ENCODE data around the gene PRDM2. TPM values are rescaled to one million over a fixed set of nuclear protein-coding genes. Genes with fewer than 3 reads are reported as not detected.

PRDM2 gene
- total RNA-seq, 1 donor from 2014 or later: 33.5 TPM

GRCh38 chr1:13814131-13814530 is 114.1 kb downstream of the PRDM2 start:
- DNase-seq (ENCODE audit: low spot score): no peak

DNA sequence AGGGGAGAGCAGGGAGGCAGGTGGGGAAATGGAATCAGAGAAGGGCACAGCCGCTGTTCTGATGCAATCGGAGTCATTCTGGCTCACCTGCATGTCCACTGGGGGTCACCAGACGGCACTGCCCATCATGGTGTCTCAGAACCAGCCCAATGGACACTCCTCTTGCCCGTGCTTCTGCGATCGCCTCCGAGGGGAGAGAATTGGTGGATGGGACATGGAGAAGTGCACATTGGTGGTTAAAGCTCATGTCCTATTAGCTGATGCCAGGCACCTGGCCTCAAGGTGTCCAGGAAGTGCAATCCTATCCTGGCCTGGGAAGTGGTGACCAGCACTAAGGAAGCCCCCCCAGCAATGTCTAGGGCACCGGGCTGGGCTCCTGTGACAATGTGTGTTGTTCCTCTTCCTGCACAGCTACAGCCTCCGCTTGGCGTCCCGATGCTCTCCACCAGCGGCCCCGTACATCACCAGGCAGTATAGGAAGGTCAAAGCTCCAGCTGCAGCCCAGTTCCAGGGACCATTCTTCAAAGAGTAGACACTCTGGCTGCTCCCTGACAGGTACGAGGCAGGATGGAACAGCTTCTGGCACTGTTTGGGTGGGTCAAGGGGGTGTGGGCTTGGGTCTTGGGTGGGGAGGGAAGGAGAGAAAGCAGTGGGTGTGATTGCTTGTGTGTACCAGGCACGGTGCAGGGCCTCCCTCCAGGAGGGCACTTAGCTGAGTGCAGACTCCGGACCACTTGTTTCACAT is 116.2 kb downstream of the PRDM2 start:
- DNase-seq (ENCODE audit: low spot score): no peak

DNA sequence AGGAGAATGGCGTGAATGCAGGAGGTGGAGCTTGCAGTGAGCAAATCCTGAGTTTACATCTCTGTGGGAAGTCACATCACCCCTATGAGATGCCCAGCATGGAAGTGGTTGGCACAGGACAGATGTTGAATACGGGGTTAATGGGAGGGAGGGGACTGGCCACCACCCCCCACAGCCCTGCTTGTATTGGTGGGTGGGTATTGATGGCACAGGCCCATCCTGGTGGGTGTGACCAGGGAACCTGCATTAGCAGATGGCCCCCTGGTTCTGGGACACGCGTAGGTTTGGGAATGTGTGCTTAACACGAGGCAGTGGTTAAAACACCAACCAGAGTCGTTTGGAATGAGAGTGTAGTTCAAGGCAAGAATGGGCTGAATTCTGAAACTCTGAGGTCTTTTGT is 117.9 kb downstream of the PRDM2 start:
- no peak for DNase-seq (ENCODE audit: low spot score)

- no peak for DNase-seq (ENCODE audit: low spot score)
Observed at GRCh38 chr1:13818926-13819325, 118.9 kb downstream of the PRDM2 start.

GRCh38 chr1:13819642-13820041 is 119.7 kb downstream of the PRDM2 start:
- DNase-seq (ENCODE audit: low spot score): no peak

- no peak for DNase-seq (ENCODE audit: low spot score)
Observed at GRCh38 chr1:13820055-13820454, 120.1 kb downstream of the PRDM2 start.

DNA sequence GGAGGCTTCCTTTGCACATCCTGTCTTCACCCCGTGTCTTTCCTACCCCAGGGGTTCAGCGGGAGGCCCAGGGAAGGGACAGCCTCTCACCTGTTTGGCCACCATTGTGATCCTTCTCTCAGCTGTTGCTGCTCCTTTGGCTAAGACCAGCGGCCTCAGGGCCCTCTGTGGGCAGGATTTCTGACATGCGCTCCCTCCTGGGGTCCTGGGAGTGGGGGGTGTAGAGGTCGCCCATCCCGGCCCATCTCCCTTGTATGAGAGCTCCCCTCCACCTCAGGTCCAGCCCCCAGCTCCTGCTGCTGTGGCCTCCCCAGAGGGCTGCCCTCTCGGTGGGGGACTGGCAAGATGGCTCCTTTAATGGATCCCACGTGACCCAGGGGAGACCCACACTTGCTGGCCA is 120.5 kb downstream of the PRDM2 start:
- DNase-seq (ENCODE audit: low spot score): no peak

DNA sequence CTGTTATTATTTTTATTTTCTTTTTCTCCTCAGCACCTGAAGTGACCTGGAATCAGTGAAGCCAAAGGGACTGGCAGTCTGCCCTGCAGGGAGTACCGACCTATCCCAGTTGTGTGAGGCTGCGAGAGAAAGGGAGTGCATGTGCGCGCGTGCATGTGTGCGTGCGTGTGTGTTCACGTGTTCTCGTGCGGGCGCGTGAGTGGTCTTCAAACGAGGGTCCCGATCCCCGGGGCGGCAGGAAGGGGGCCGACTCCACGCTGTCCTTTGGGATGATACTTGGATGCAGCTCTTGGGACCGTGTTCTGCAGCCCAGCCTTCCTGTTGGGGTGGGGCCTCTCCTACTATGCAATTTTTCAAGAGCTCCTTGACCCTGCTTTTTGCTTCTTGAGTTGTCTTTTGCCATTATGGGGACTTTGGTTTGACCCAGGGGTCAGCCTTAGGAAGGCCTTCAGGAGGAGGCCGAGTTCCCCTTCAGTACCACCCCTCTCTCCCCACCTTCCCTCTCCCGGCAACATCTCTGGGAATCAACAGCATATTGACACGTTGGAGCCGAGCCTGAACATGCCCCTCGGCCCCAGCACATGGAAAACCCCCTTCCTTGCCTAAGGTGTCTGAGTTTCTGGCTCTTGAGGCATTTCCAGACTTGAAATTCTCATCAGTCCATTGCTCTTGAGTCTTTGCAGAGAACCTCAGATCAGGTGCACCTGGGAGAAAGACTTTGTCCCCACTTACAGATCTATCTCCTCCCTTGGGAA is 123.3 kb downstream of the PRDM2 start:
- no peak for DNase-seq (ENCODE audit: low spot score)

GRCh38 chr1:13823936-13824335 is 123.9 kb downstream of the PRDM2 start:
- no peak for DNase-seq (ENCODE audit: low spot score)

DNA sequence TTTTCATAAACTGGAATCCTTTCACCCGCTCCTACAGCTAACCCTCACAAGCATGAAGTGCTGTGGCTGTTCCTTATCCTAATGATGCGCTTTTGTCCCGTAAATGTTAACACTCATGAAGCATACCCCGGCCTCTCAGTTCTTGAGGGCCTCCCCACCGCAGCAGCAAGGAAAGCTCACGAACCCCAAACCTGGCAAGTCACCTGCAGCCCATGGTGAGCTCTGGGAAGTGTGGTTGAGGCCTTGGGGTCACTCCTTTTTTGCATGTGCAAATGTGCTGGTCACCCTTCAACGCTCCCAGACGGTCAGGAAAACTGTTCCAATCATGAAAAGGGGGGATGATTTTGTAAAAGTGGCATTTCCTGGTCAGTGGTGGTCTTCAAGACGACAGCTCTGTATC is 124.6 kb downstream of the PRDM2 start:
- DNase-seq (ENCODE audit: low spot score): no peak

DNA sequence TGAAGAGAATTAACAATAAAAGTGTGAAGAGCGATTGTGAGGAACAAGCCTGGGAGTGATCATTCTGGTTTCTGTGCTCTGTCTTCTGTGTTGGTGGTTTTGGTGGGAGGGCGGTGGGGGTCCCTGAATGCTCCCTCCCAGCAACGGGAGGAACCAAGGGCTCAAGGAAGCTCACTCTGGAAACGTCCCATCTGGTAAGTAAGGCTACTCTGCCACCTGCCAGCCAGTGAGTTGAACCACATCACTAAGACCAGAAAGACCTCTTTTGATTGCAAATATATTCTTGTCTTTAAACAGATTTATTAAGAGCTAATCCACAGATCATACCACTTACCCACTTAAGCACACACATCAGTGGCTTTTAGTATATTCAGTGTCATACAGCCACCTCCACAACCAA is 125.0 kb downstream of the PRDM2 start:
- DNase-seq (ENCODE audit: low spot score): no peak

DNA sequence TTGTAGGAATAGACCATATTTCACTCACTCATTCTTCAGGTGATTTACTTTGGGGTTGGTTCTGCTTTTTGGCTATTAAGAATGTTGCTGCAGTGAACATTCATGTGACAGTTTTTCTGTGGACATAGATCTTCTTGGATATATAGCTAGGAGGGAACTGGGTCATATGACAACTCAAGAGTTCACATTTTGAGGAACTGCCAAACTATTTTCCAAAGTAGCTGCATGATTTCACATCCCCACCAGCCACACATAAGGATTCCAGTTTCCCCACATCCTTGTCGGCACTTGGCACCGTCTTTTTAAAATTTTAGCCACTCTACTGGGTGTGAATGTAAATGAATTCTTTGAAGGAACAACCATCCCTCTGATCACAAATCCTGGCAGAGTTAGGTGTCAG is 126.0 kb downstream of the PRDM2 start:
- no peak for DNase-seq (ENCODE audit: low spot score)

GRCh38 chr1:13826591-13826990 is 126.6 kb downstream of the PRDM2 start:
- DNase-seq (ENCODE audit: low spot score): no peak

- peak; percentile 48 for DNase-seq (ENCODE audit: low spot score)
Observed at GRCh38 chr1:13828454-13829151, 128.6 kb downstream of the PRDM2 start.

GRCh38 chr1:13829152-13829769 is 129.3 kb downstream of the PRDM2 start:
- DNase-seq (ENCODE audit: low spot score): no peak

- no peak for DNase-seq (ENCODE audit: low spot score)
Observed at GRCh38 chr1:13830170-13830569, 130.2 kb downstream of the PRDM2 start.

DNA sequence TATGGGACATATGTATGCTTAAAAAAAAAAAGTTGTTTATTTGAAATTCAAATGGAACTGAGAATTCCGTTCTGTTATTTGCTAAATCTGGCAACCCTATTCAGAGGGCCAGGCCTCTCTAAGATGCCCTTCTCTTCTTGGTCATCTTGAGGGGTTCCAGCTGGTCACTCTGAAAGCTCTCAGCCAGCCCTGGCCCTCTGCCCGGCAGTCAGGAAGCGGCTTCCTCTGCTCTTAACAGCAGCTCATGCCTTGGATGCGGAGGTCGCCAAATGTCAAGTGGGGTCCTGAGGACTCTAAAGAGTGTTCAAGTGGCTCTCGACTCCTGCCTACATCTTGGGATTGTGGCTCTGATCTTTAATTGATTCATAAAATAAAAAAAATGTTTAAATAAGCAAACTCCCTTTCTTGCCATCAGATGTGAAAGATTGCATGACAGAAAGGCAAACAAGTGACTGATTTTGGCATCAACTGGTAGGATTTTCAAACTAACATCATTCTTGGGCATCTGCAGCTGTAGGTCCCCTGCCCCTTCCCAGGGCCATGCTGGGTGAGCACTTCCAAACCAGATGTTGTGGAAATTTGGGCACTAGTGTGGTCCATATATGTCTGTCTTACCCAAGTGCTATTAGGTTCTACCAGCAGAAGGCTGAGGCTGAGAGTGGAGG is 130.8 kb downstream of the PRDM2 start:
- no peak for DNase-seq (ENCODE audit: low spot score)

- DNase-seq (ENCODE audit: low spot score): no peak
Observed at GRCh38 chr1:13832100-13832499, 132.1 kb downstream of the PRDM2 start.

DNA sequence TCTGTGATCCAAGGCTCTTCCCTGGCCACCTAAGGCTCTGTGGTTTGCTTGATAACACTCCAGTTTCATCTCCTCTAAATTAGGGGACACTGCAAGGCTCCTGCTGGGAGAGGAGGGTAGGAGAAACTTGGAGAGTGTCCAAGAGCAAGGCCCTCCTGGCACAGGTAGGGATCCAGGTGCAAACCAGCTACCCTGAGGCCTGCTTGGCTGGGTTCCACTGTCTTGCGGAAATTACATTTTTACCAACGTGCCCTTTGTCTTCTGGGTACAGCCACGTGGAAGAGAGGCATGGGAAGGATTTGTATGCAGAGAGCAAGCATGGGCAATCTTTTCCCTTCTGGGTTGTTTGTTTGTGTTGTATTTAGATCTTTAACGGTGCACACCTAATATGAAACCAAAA is 132.5 kb downstream of the PRDM2 start:
- no peak for DNase-seq (ENCODE audit: low spot score)

DNA sequence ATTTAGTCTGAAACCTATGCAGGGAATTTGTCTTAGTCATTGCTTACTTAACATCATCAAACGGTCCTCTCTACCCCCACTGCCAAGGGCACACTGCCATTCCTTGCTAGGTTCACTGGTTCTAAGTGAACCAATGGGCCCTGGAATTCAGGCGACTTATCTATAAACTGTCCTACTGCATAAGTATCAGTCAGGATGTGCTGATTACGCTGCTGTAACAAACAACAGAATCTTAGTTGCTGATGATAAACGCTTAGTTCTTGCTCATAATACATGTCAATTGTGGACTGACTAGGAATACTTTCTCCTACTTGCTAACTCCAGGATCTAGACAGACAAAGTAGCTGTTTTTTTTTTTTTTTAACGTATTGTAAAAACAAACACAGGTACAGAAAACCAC is 136.1 kb downstream of the PRDM2 start:
- DNase-seq (ENCODE audit: low spot score): no peak

DNA sequence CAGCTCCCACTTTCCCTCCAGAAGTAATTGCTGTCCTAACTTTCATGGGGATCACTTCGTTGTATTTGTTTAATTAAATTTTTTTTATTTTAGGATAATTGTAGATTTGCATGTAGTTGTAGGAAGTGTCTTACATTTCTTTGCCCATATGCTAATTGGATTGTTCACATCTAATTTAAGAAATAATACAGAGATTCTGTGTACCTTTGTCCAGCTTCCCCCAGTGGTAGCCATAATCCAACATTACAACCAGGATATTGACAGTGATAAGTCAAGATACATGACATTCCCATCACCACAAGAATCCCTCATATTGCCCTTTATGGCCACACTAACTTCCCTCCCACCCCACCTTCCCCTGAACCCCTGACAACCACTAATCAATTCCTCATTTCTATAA is 136.6 kb downstream of the PRDM2 start:
- no peak for DNase-seq (ENCODE audit: low spot score)

DNA sequence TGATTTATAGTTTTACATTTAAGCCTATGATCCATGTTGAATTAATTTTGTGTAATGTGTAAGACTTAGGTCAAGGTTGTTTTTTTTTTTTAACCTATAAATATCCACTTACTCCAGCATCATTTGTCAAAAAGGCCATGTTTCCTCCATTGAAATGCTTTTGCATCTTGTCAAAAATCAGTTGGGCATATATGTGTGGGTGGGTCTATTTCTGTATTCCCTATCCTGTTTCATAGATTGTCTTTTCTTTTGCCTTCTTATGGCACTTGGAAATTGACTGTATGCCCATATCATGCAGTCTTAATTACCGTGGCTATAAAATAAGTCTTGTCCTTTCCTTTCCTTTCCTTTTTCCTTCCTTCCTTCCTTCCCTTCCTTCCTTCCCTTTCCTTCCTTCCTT is 138.2 kb downstream of the PRDM2 start:
- DNase-seq (ENCODE audit: low spot score): no peak
